GM18907 (cell line): ENCODE data around the gene DCAF10.
"Not testable (repeated sequence)": the region's sequence is repeated elsewhere in the genome, so short reads cannot be mapped to it uniquely, and the experiment has no call there.

Experiments used
- ATAC-seq: cut with Tn5 transposase; IDR thresholded peaks from one replicate; pipeline ENCODE4 v1.9.1; 2021; ENCODE audit warnings: mild to moderate bottlenecking, moderate library complexity; ENCODE audit not compliant: unreplicated experiment

The DCAF10 gene

GRCh38 chr9:37800631-37801286 is at the start of gene DCAF10:
DCAF10 (plus strand) TSS chr9:37800797; CDS start chr9:37800867, 70 bp downstream.
- peak; percentile 74 for ATAC-seq

GRCh38 chr9:37751186-37751585 is 49.4 kb upstream of the DCAF10 start:
- no peak for ATAC-seq

GRCh38 chr9:37751704-37752103 is 48.9 kb upstream of the DCAF10 start:
- ATAC-seq: not testable (repeated sequence)

- ATAC-seq: not testable (repeated sequence)
These were observed 48.5 kb upstream of the DCAF10 start for GRCh38 chr9:37752112-37752511.

- ATAC-seq: no peak
These were observed 47.7 kb upstream of the DCAF10 start for GRCh38 chr9:37752642-37753488.

- peak; percentile 91 for ATAC-seq
These were observed 47.0 kb upstream of the DCAF10 start, which contains the start of gene TRMT10B for GRCh38 chr9:37753489-37754190. TRMT10B (plus strand) TSS chr9:37753805; CDS start chr9:37761932, 8,127 bp downstream.

GRCh38 chr9:37758747-37759146 is 41.9 kb upstream of the DCAF10 start:
- ATAC-seq: no peak

GRCh38 chr9:37760416-37761161 is 40.0 kb upstream of the DCAF10 start:
- ATAC-seq: no peak

GRCh38 chr9:37761511-37761910 is 39.1 kb upstream of the DCAF10 start:
- ATAC-seq: no peak

GRCh38 chr9:37765263-37765662 is 35.3 kb upstream of the DCAF10 start:
- ATAC-seq: not testable (repeated sequence)

GRCh38 chr9:37769306-37769705 is 31.3 kb upstream of the DCAF10 start:
- no peak for ATAC-seq

- no peak for ATAC-seq
These were observed 30.6 kb upstream of the DCAF10 start for GRCh38 chr9:37769995-37770394.

GRCh38 chr9:37775216-37775919 is 25.2 kb upstream of the DCAF10 start:
- ATAC-seq: no peak

GRCh38 chr9:37776328-37776727 is 24.3 kb upstream of the DCAF10 start:
- no peak for ATAC-seq

- ATAC-seq: no peak
These were observed 22.1 kb upstream of the DCAF10 start for GRCh38 chr9:37778534-37778933.

- no peak for ATAC-seq
These were observed 16.3 kb upstream of the DCAF10 start for GRCh38 chr9:37784291-37784615.

- ATAC-seq: peak; percentile 92
These were observed 15.7 kb upstream of the DCAF10 start, which contains the start of gene EXOSC3 for GRCh38 chr9:37784616-37785483. EXOSC3 (minus strand) TSS chr9:37785064; CDS start chr9:37785044, 20 bp downstream.

GRCh38 chr9:37787059-37787458 is 13.5 kb upstream of the DCAF10 start:
- no peak for ATAC-seq

GRCh38 chr9:37788332-37788731 is 12.3 kb upstream of the DCAF10 start:
- ATAC-seq: no peak
